A549 (cell line): ENCODE measurements around the gene NDUFB10. TPM values are rescaled to one million over a fixed set of nuclear protein-coding genes. Genes with fewer than 3 reads are reported as not detected.
A peak's percentile ranks its signal among the peaks of the same experiment; 100 is the strongest.

Experiments used
- ATAC-seq, 2 experiments: fragments of 200-7000 bp in 1 of 2; fragments of >200 bp in 1 of 2; cut with Nextera tagmentation in 1 of 2; cut with Tn5 transposase in 1 of 2; 3 replicates each; pipeline versions ENCODE4 v1.8.0 to v1.9.1; 2018 to 2020; ENCODE audit warnings: mild to moderate bottlenecking in 1 of 2, moderate library complexity in 1 of 2
- CTCF ChIA-PET: fragments of 300-600 bp; sonication (Branson Sonifier 250); formaldehyde crosslinking; extraction: SDS; loops from one replicate; lab custom pipeline; 2021; ENCODE audit warnings: antibody characterized with exemption, inconsistent platforms; lab: Yijun Ruan, JAX
- POLR2A ChIA-PET: fragments of 350-600 bp; formaldehyde crosslinking; extraction: SDS; loops from one replicate; lab custom pipeline; 2021; ENCODE audit warnings: antibody characterized with exemption, inconsistent platforms; lab: Yijun Ruan, JAX
- DNase-seq, 2 experiments: peaks; one replicate each; pipeline versions ENCODE4 v3.0.0 to v3.0.0-alpha.2; 2011 to 2016; ENCODE audit warnings: low read depth in 1 of 2, low spot score in 1 of 2
- FAIRE-seq: peaks from 2 replicates; lab custom pipeline; 2011; peaks lifted over from hg19 to GRCh38; lab: Jason Lieb, UNC
- H3K27ac ChIP-seq, 2 experiments: fragments of >200 bp; sonication (Bioruptor Twin); formaldehyde crosslinking; 3 replicates each; pipeline ENCODE4 v1.5.1; 2016 to 2017
- H3K4me1 ChIP-seq: fragments of >200 bp; sonication (Bioruptor Twin); formaldehyde crosslinking; 3 replicates; pipeline ENCODE4 v1.6.1; 2016
- H3K4me2 ChIP-seq: fragments of >200 bp; sonication (Bioruptor Twin); formaldehyde crosslinking; 3 replicates; pipeline ENCODE4 v1.6.1; 2016
- H3K4me3 ChIP-seq: fragments of >200 bp; sonication (Bioruptor Twin); formaldehyde crosslinking; 3 replicates; pipeline ENCODE4 v1.5.1; 2016
- H3K9me3 ChIP-seq: fragments of >200 bp; sonication (Bioruptor Twin); formaldehyde crosslinking; 3 replicates; pipeline ENCODE4 v1.6.1; 2016
- ATOH8 ChIP-seq: fragments of 250-450 bp; sonication (Bioruptor Pico); IDR thresholded peaks from 2 replicates; pipeline ENCODE4 v1.5.0; 2020; ENCODE audit warnings: low read depth, mild to moderate bottlenecking, moderate library complexity
- CBX2 ChIP-seq: fragments of 200-600 bp; sonication (generic); IDR thresholded peaks from 2 replicates; pipeline ENCODE4 v1.6.1; 2016; ENCODE audit warnings: low read depth, mild to moderate bottlenecking, borderline replicate concordance
- CEBPB ChIP-seq, 2 experiments: fragments of >200 bp in 1 of 2; sonication (Bioruptor Twin) in 1 of 2; formaldehyde crosslinking in 1 of 2; IDR thresholded peaks; 2 replicates each; pipeline ENCODE4 v1.6.1; 2012 to 2016
- CHD2 ChIP-seq: fragments of 150-350 bp; IDR thresholded peaks from 2 replicates; pipeline ENCODE4 v1.6.1; 2014; ENCODE audit warnings: low read length; ENCODE audit not compliant: partially characterized antibody
- EHF ChIP-seq: fragments of 250-450 bp; sonication (Bioruptor Pico); IDR thresholded peaks from 2 replicates; pipeline ENCODE4 v1.5.0; 2020; ENCODE audit warnings: mild to moderate bottlenecking
- EHMT2 ChIP-seq: fragments of 200-600 bp; sonication (generic); IDR thresholded peaks from 2 replicates; pipeline ENCODE4 v1.6.1; 2016; ENCODE audit warnings: antibody characterized with exemption, low read depth, mild to moderate bottlenecking, moderate library complexity
- ELK1 ChIP-seq: fragments of 150-350 bp; IDR thresholded peaks from 2 replicates; pipeline ENCODE4 v1.6.1; 2014; ENCODE audit warnings: low read depth, mild to moderate bottlenecking, low read length
- FOSB ChIP-seq: fragments of 250-450 bp; sonication (Bioruptor Pico); IDR thresholded peaks from 2 replicates; pipeline ENCODE4 v1.5.0; 2020; ENCODE audit warnings: mild to moderate bottlenecking, moderate library complexity
- FOSL2 ChIP-seq, 2 experiments: fragments of 450-650 bp in 1 of 2; fragments of >200 bp in 1 of 2; sonication (Bioruptor Twin) in 1 of 2; formaldehyde crosslinking; IDR thresholded peaks; 2 replicates each; pipeline versions ENCODE4 v1.5.0 to v1.6.1; 2016 to 2020; ENCODE audit warnings: mild to moderate bottlenecking in 1 of 2, moderate library complexity in 1 of 2
- FOXS1 ChIP-seq: fragments of 250-450 bp; sonication (Bioruptor Pico); IDR thresholded peaks from 2 replicates; pipeline ENCODE4 v1.5.0; 2020; ENCODE audit warnings: mild to moderate bottlenecking, moderate library complexity
- GATA3 ChIP-seq: IDR thresholded peaks from 2 replicates; pipeline ENCODE4 v1.6.1; 2012; ENCODE audit warnings: borderline replicate concordance
- HDAC2 ChIP-seq: fragments of 200-600 bp; sonication (generic); IDR thresholded peaks from 2 replicates; pipeline ENCODE4 v1.6.1; 2016
- HES2 ChIP-seq: fragments of >200 bp; sonication (Bioruptor Twin); formaldehyde crosslinking; IDR thresholded peaks from 2 replicates; pipeline ENCODE4 v1.6.1; 2016
- HEYL ChIP-seq: fragments of 250-450 bp; sonication (Bioruptor Pico); IDR thresholded peaks from 2 replicates; pipeline ENCODE4 v1.8.0; 2021; ENCODE audit warnings: mild to moderate bottlenecking, moderate library complexity
- HOXA7 ChIP-seq: fragments of 250-450 bp; sonication (Bioruptor Pico); IDR thresholded peaks from 2 replicates; pipeline ENCODE4 v1.5.0; 2020; ENCODE audit warnings: mild to moderate bottlenecking, moderate library complexity
- HOXB13 ChIP-seq: fragments of 250-450 bp; sonication (Bioruptor Pico); IDR thresholded peaks from 2 replicates; pipeline ENCODE4 v1.5.0; 2020; ENCODE audit warnings: low read depth, mild to moderate bottlenecking, moderate library complexity
- JUNB ChIP-seq: fragments of >200 bp; sonication (Bioruptor Twin); formaldehyde crosslinking; IDR thresholded peaks from 2 replicates; pipeline ENCODE4 v1.6.1; 2016
- KDM1A ChIP-seq: fragments of 200-600 bp; sonication (generic); IDR thresholded peaks from 2 replicates; pipeline ENCODE4 v1.6.1; 2016; ENCODE audit warnings: low read depth, mild to moderate bottlenecking
- MAFK ChIP-seq: fragments of 450-650 bp; IDR thresholded peaks from 2 replicates; pipeline ENCODE4 v1.6.1; 2014; ENCODE audit not compliant: partially characterized antibody
- NFE2L2 ChIP-seq: fragments of 150-350 bp; conservative IDR thresholded peaks from 2 replicates; pipeline ENCODE4 v1.6.1; 2014; ENCODE audit warnings: low read length
- PBX3 ChIP-seq: IDR thresholded peaks from 2 replicates; pipeline ENCODE4 v1.6.1; 2012
- POLR2A ChIP-seq: IDR thresholded peaks from 2 replicates; pipeline ENCODE4 v1.6.1; 2012; ENCODE audit warnings: mild to moderate bottlenecking, low read length
- REST ChIP-seq: fragments of 200-600 bp; sonication (generic); IDR thresholded peaks from 2 replicates; pipeline ENCODE4 v1.6.1; 2016; ENCODE audit warnings: antibody characterized with exemption, mild to moderate bottlenecking, moderate library complexity
- RFX5 ChIP-seq: fragments of 450-650 bp; IDR thresholded peaks from 2 replicates; pipeline ENCODE4 v1.7.1; 2014; ENCODE audit warnings: antibody characterized with exemption, mild to moderate bottlenecking, moderate library complexity
- RNF2 ChIP-seq: fragments of 200-600 bp; sonication (generic); IDR thresholded peaks from 2 replicates; pipeline ENCODE4 v1.6.1; 2016; ENCODE audit warnings: low read depth, mild to moderate bottlenecking, antibody characterized with exemption, moderate library complexity, borderline replicate concordance
- SMC3 ChIP-seq: fragments of >200 bp; sonication (Bioruptor Twin); formaldehyde crosslinking; IDR thresholded peaks from 3 replicates; pipeline ENCODE4 v1.6.1; 2018; ENCODE audit warnings: inconsistent platforms
- SREBF2 ChIP-seq: fragments of 450-650 bp; IDR thresholded peaks from 2 replicates; pipeline ENCODE4 v1.6.1; 2014; ENCODE audit warnings: mild to moderate bottlenecking, moderate library complexity
- USF2 ChIP-seq: fragments of 450-650 bp; IDR thresholded peaks from 2 replicates; pipeline ENCODE4 v1.6.1; 2014; ENCODE audit warnings: antibody characterized with exemption
- ZNF302 ChIP-seq: fragments of 250-450 bp; sonication (Bioruptor Pico); IDR thresholded peaks from 2 replicates; pipeline ENCODE4 v1.9.0; 2021; ENCODE audit warnings: inconsistent platforms, mild to moderate bottlenecking, moderate library complexity
- WGBS: methylation state at CpG from one replicate; pipeline ENCODE4 v1.1.6; 2017; ENCODE audit errors: missing lambda C conversion rate; 5-methylcytosine and 5-hydroxymethylcytosine counted together
- polyA plus RNA-seq, 4 experiments: library from polyadenylated mRNA; depleted of rRNA in 3 of 4; stranded (reverse); fragments of >200 nt; fragmentation: RNase III in 1 of 4; extraction: RNeasy Plus Mini Kit Qiagen cat#74134 plus additional on column Dnase treatment in 1 of 4; gene quantifications; 2 replicates in 3 of 4; 3 replicates in 1 of 4; pipeline ENCODE4 v1.2.3, GENCODE V29; 2011 to 2017

Gene NDUFB10
- polyA plus RNA-seq, 2 of the 4 experiments (the other 2 are of a cell fraction): 198 to 389 TPM

GRCh38 chr16:2003231-2003826 lies 44.0 kb downstream of the NDUFB10 start:
- no peak overlapping the region for H3K4me3 ChIP-seq
- TF ChIP-seq NFE2L2 (no peak), MAFK (no peak), HES2 (no peak), ZNF302 (CRISPR knock-in tag) (no peak), FOXS1 (CRISPR knock-in tag) (no peak), CBX2 (no peak), EHMT2 (no peak), CEBPB (IDR thresholded peaks at IDR 0.05) (no peak), PBX3 (no peak), SMC3 (no peak), SREBF2 (no peak), RNF2 (no peak), HDAC2 (no peak), JUNB (no peak), KDM1A (no peak), HOXB13 (CRISPR knock-in tag) (no peak), HEYL (CRISPR knock-in tag) (no peak)
- TF ChIP-seq, all 56 proteins: peak for 0
- 62% methylated on average over 5 of the region's 8 CpGs for WGBS
- FAIRE-seq (no peak), ATAC-seq (no peak), DNase-seq (no peak)
- peak overlapping the region in 1 of 2 experiments; percentile 71; a peak in 3 of 6 replicates for H3K27ac ChIP-seq
- CTCF ChIA-PET: interaction anchor here (0.5 to 11.3 kb wide), 39 partner anchors 10 to 186 kb away, joined by 3 to 196 read pairs (median 7); partner anchors contain the start of genes GFER, NOXO1, NPW and NTHL1
- H3K4me1 ChIP-seq: peaks cover 53% of the 10 kb centered on the region
- no peaks in the 10 kb centered on the region for H3K9me3 ChIP-seq
- POLR2A ChIA-PET: interaction anchor here (0.5 to 1.7 kb wide), 3 partner anchors 39 to 152 kb away, joined by 7 to 11 read pairs (median 11); partner anchors contain the start of genes RPS2 and TRAF7
- H3K4me2 ChIP-seq: peak overlapping the region; percentile 19; the same call in 1 of the 3 replicates

- CTCF ChIA-PET: interaction anchor here (0.5 to 11.3 kb wide), 50 partner anchors 9 to 229 kb away, joined by 3 to 196 read pairs (median 6); partner anchors contain the start of genes GFER, NOXO1, NPW and NTHL1
- H3K27ac ChIP-seq: peak overlapping the region; percentile 56 to 71
- TF ChIP-seq HOXA7 (CRISPR knock-in tag) (no peak), POLR2A (no peak), RFX5 (no peak), HDAC2 (no peak), GATA3 (no peak), FOSB (CRISPR knock-in tag) (no peak), REST (no peak), CHD2 (no peak), ELK1 (no peak), EHF (CRISPR knock-in tag) (no peak), USF2 (peak; percentile 65), ATOH8 (CRISPR knock-in tag) (0 out of 2 replicates have a peak, but pooled peaks have one; percentile 39), FOSL2 (IDR thresholded peaks at IDR 0.05) (no peak), FOSL2 (CRISPR knock-in tag; IDR thresholded peaks at IDR 0.05) (no peak)
These were observed 44.7 kb downstream of the NDUFB10 start for GRCh38 chr16:2003827-2004641.

More at GRCh38 chr16:2003827-2004641, 44.7 kb downstream of the NDUFB10 start:
- 30% methylated on average over 28 of the region's 36 CpGs for WGBS
- no peak overlapping the region for H3K4me3 ChIP-seq
- FAIRE-seq (no peak), ATAC-seq (peak; percentile 77 to 90), DNase-seq (peak; percentile 87 to 95)
- no peaks in the 10 kb centered on the region for H3K9me3 ChIP-seq
- peak overlapping the region; percentile 78 for H3K4me2 ChIP-seq
- POLR2A ChIA-PET: interaction anchor here (1.0 to 1.7 kb wide), 3 partner anchors 33 to 151 kb away, joined by 4 to 11 read pairs (median 11); partner anchors contain the start of genes RPS2, TBL3 and TRAF7
- H3K4me1 ChIP-seq: peaks cover 49% of the 10 kb centered on the region
